GM19193 (cell line): ENCODE results near the gene RMC1.

Source experiments
- POLR2A ChIP-seq: IDR thresholded peaks from 4 replicates; pipeline ENCODE4 v1.6.1; 2011; ENCODE audit not compliant: insufficient read depth, insufficient read length; ENCODE audit errors: extremely low read depth

The RMC1 gene

DNA sequence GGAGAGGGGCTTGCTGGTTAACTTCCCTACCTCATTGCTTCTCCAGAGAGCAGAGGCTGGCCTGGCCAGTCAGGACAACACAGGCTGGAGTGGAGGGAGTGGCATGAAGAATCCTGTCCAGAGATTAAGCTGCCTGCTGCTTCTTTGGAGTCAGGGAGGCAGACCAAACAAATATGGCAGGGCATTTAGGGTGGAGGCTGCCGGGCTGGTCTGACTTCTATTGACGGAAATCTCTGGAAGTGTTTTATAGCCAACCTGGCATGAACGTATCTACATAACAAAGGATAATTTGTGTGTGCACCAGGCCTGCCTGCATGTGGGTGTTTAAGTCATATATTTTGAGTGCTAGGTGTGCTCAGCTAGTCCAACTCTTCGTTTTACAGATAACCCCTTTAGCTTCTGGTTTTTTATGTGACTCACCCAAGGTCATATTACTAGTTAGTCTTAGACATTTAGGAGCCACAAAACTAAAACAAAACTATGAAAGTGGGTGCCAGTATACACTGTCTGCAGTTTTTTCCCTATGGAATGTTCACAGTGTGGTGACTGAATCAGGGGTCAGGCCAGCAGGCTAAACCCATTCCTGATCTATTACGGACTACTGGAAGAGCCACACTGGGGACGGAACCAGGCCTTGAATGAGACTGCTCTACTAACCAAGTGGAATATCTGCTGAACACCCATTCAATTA lies 77.5 kb downstream of the RMC1 start:
- no peak for TF ChIP-seq POLR2A
